ENCODE results near the gene MICAL2.

DNA sequence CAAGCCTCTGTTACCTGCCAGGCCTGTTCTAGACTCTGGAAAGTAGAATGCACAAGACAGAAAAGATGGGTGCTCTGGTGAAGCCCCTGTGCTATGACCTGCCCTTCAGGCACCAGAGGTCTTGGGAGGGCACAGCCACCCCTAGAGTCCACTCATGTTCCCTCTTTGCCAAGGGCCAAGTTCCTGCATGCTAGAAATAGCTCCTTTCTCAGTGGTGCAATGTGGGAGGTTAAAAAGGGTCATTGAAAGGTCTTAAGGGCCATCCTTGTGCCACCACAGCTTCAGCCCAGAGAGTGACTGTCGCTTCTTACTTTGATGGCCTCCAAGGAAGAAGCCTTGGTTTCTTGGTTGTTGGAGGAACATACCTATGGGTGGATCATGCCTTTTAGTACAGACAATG lies 182.4 kb downstream of the MICAL2 start:
- TF ChIP-seq POLR2AphosphoS5 (IDR thresholded peaks at IDR 0.05; ENCODE audit: low read depth, low read length) (no peak), FOXP2 (optimal IDR thresholded peaks at IDR 0.05; ENCODE audit: borderline replicate concordance, extremely low read depth, extremely low read length, insufficient read depth) (no peak), SIN3A (IDR thresholded peaks at IDR 0.05; ENCODE audit: borderline replicate concordance, insufficient read depth, low read length) (no peak)
- TF ChIP-seq, protein P1, sequence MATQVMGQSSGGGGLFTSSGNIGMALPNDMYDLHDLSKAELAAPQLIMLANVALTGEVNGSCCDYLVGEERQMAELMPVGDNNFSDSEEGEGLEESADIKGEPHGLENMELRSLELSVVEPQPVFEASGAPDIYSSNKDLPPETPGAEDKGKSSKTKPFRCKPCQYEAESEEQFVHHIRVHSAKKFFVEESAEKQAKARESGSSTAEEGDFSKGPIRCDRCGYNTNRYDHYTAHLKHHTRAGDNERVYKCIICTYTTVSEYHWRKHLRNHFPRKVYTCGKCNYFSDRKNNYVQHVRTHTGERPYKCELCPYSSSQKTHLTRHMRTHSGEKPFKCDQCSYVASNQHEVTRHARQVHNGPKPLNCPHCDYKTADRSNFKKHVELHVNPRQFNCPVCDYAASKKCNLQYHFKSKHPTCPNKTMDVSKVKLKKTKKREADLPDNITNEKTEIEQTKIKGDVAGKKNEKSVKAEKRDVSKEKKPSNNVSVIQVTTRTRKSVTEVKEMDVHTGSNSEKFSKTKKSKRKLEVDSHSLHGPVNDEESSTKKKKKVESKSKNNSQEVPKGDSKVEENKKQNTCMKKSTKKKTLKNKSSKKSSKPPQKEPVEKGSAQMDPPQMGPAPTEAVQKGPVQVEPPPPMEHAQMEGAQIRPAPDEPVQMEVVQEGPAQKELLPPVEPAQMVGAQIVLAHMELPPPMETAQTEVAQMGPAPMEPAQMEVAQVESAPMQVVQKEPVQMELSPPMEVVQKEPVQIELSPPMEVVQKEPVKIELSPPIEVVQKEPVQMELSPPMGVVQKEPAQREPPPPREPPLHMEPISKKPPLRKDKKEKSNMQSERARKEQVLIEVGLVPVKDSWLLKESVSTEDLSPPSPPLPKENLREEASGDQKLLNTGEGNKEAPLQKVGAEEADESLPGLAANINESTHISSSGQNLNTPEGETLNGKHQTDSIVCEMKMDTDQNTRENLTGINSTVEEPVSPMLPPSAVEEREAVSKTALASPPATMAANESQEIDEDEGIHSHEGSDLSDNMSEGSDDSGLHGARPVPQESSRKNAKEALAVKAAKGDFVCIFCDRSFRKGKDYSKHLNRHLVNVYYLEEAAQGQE (IDR thresholded peaks at IDR 0.05; ENCODE audit: insufficient read depth in 1 of 2, low read depth in 2 of 2, low read length in 2 of 2) = no peak

Data from PFSK-1 (cell line).